Erythroblast (primary cell): ENCODE data around the gene HBG2.
"Not testable (repeated sequence)": the region's sequence is repeated elsewhere in the genome, so short reads cannot be mapped to it uniquely, and the experiment has no call there.

Experiments used
- GATA1 ChIP-seq: IDR thresholded peaks from 2 replicates; pipeline ENCODE4 v1.6.1; 2011; ENCODE audit warnings: low read depth, mild to moderate bottlenecking, control low read depth, low read length, moderate library complexity
- POLR2A ChIP-seq: IDR thresholded peaks from 2 replicates; pipeline ENCODE4 v1.6.1; 2011; ENCODE audit warnings: mild to moderate bottlenecking, low read length

- peak; percentile 45 for TF ChIP-seq POLR2A
- not testable (repeated sequence) for TF ChIP-seq GATA1
These were observed 4.7 kb downstream of the HBG2 start, which contains the start of gene HBG1 for GRCh38 chr11:5249807-5250396.
